Measurements from ENCODE around the gene SLC23A3.
"Not testable (repeated sequence)": the region's sequence is repeated elsewhere in the genome, so short reads cannot be mapped to it uniquely, and the experiment has no call there.

The SLC23A3 gene

DNA sequence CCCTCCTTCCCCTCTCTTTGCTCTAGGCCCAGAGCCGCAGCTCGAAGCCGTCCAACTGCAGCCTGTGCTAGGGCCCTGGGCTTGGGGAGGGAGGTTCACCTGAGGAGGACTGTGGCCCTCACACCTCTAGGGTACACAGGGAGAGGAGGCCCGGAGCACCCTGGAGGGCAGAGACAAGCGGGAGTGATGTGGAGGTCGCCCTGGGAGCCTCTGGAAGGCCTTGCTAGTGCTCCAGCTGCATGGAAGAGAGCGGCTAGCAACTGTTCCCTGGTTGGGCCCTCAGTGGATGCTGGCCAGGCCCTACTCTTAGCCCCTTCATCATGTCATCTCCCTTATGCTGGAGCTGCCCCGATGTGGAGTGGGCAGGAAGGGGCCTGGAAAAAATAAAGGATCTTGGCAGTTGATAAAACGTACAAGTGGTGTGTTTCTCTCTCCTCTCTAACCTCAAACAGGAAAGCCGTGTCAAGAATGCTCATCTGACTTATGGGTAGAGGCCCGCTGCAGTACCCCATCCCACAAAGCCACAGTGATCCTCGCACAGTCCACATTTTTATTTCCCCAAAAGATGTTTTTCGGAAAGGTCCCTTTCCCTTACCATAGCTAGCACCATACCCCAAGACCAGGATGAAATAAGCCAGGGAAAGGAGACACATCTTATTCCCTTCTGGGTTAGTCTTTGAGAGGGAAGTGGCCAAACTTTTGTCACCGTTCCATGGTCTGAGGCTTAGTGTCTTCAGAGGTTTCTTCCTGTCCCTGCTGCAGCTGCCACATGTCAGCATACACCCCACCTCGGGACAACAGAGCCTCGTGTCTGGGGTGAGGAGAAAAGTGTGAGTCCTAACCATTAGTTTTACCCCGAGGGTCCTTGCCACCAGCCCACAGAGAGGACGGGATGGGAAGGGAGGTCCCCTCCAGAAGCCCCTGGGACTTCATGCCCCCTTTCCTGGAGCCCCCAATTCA is 39.7 kb upstream of the SLC23A3 start:
- H3K9me3 Mint-ChIP-seq = peaks cover 1% of the 10 kb centered on the region
- peak overlapping the region; percentile 88 for H3K27ac Mint-ChIP-seq
- no peak overlapping the region for H3K4me3 Mint-ChIP-seq
- H3K27me3 Mint-ChIP-seq (ENCODE audit: low read depth) = no peaks in the 10 kb centered on the region
- H3K4me1 Mint-ChIP-seq (ENCODE audit: low read depth) = peaks cover 41% of the 10 kb centered on the region
- H3K36me3 Mint-ChIP-seq (ENCODE audit: low read depth) = peaks cover 27% of the 10 kb centered on the region

DNA sequence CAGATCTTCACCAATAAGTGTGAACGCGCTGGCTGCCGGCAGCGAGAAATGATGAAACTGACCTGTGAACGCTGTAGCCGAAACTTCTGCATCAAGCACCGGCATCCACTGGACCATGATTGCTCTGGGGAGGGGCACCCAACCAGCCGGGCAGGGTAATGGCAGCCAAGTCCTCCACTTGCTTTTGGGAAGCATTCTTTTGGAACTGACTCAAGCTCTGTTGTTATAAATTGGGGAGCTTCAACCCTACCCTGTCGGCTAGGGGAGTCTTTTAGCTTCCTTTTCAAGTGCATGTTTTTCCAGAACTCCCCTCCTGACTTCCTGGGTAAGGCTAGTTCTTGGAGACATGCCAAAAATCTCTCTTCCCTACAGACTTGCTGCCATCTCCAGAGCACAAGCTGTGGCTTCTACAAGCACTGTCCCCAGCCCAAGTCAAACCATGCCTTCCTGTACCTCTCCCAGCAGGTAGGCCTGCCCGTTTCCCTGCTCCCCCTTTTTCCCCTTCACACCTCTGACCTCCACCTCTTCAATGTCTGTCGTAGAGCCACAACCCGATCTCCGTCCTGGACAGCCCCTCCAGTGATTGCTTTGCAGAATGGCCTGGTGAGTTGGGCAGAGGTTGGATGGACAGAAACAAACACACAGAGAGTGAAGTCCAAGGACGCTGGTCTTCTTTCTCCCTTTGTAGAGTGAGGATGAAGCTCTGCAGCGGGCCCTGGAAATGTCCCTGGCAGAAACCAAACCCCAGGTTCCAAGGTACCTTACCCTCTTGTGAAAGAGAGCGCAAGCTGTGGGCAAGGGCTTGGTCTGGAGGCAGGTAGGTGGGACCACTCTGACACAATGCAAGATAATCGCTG is 38.3 kb upstream of the SLC23A3 start:
- H3K4me1 Mint-ChIP-seq (ENCODE audit: low read depth) = peaks cover 38% of the 10 kb centered on the region
- H3K27ac Mint-ChIP-seq = peak overlapping the region; percentile 73
- no peaks in the 10 kb centered on the region for H3K27me3 Mint-ChIP-seq (ENCODE audit: low read depth)
- H3K9me3 Mint-ChIP-seq = peaks cover 4% of the 10 kb centered on the region
- H3K4me3 Mint-ChIP-seq = peak overlapping the region; percentile 86
- peaks cover 17% of the 10 kb centered on the region for H3K36me3 Mint-ChIP-seq (ENCODE audit: low read depth)

DNA sequence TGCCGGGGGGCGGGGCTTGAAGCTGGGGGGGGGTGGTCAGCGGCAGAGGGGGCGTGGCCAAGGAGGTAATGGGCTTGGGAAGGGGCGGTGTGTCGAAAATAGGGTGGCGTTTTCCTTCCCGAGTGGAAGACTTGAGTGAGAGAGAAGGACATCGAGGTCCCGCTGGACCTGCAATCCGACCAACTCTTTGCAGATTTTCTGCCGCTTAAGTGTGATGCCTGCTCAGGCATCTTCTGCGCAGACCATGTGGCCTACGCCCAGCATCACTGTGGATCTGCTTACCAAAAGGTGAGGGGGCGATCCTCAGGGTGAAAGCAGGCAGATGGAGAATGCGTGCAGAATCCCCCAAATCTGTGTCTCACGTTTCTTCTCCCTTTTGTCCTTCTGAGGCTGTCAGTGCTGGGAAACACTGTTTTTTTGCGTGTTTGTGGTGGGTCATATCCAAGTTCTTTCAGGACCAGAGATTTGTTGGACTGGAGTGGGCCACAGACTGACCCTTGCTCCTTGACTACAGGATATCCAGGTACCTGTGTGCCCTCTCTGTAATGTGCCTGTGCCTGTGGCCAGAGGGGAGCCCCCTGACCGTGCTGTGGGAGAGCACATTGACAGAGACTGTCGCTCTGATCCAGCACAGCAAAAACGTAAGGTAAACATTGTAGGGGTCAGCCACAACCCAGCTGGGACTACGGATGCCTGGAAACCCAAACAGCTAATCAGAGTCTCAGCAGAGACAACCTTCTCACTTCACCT is 37.5 kb upstream of the SLC23A3 start:
- Mint-ChIP-seq H3K4me1 (ENCODE audit: low read depth) (peaks cover 38% of the 10 kb centered on the region), H3K27ac (peak overlapping the region; percentile 67), H3K4me3 (peak overlapping the region; percentile 86), H3K9me3 (peaks cover 4% of the 10 kb centered on the region), H3K27me3 (ENCODE audit: low read depth) (no peaks in the 10 kb centered on the region), H3K36me3 (ENCODE audit: low read depth) (peaks cover 17% of the 10 kb centered on the region)

DNA sequence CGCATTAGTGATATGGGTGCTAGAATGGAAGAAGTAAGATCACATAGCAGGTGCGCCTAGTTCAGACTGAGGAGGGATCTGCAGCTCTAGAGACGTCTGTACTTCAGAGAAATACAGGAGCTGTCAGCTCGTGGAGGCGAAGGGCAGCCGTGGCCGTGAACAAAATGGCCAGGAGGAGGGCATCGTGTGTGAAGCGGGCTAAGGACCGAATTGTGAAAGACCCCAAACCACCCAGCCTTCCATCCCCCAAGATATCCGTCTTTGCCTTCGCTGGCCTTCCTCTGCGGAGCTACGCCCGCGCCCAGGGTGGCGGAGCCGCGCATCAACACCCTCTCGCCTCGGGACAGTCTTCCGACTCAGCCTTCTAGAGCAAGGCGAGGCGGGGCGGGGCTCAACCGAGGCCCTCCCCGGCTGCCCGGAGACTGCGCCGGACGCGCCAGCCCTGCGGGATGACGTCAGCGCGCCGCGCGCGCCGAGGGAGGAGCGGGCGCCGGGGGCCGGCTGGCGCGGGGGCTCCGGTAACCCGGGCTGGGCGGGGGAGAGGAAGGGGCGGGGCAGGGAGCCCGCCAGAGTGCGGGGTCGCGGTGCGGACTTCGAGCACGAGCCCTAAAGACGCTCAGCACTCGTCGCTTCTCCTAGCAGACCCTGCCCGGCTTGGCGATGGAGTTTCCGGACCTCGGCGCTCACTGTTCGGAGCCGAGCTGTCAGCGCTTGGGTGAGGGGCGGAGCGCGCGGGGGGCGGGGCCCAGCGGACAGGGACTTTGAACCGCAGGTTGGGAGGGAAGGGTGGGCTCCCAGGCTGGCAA is 36.7 kb upstream of the SLC23A3 start, which contains the start of gene ZFAND2B:
TSS of gene ZFAND2B (plus strand) at position 455 of the 806 bp plus-strand sequence. CDS start at position 661, 206 bp downstream.
- Mint-ChIP-seq H3K36me3 (ENCODE audit: low read depth) (peaks cover 15% of the 10 kb centered on the region), H3K4me3 (peak within 1 kb of the TSS; percentile 86), H3K4me1 (ENCODE audit: low read depth) (peaks cover 35% of the 10 kb centered on the region), H3K27me3 (ENCODE audit: low read depth) (no peaks in the 10 kb centered on the region), H3K9me3 (peaks cover 4% of the 10 kb centered on the region), H3K27ac (peak within 1 kb of the TSS; percentile 94)

DNA sequence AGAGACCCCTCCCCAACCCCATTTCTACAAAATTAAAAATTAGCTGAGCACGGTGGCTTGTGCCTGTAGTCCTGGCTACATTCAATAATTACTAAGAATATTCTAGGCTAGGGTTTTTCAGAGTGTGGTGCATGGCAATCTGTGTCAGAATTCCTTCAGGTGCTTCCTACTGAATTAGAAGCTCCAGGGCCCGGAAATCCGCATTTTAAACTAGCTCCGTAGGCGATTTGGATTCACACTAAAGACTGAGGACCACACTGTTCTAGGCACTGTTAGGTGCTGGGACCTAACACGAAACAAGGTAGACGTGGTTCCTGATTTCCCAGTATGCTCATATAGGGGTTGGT is 36.1 kb upstream of the SLC23A3 start:
- Mint-ChIP-seq H3K27ac (peak overlapping the region; percentile 94), H3K9me3 (peaks cover 4% of the 10 kb centered on the region), H3K27me3 (ENCODE audit: low read depth) (no peaks in the 10 kb centered on the region), H3K36me3 (ENCODE audit: low read depth) (peaks cover 15% of the 10 kb centered on the region), H3K4me3 (peak overlapping the region; percentile 86), H3K4me1 (ENCODE audit: low read depth) (peaks cover 32% of the 10 kb centered on the region)

DNA sequence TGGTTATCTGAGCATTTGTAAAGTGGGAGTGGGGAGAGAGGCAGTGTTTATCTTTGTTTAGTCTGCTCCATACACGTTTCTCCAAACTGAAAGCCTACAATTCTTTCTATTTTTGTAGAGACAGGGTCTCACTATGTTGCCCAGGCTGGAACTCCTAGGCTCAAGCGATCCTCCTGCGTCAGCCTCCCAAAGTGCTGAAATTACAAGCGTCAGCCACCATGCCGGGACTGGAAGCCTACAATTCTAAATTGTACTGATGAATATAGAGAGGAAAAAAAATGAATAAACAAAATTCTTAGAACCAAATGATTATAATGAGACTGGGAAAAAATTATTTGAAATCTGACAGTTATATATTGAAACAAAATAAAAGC is 35.3 kb upstream of the SLC23A3 start:
- Mint-ChIP-seq H3K4me3 (no peak overlapping the region), H3K9me3 (peaks cover 4% of the 10 kb centered on the region), H3K4me1 (ENCODE audit: low read depth) (peaks cover 30% of the 10 kb centered on the region), H3K27ac (no peak overlapping the region), H3K36me3 (ENCODE audit: low read depth) (peaks cover 15% of the 10 kb centered on the region), H3K27me3 (ENCODE audit: low read depth) (no peaks in the 10 kb centered on the region)

DNA sequence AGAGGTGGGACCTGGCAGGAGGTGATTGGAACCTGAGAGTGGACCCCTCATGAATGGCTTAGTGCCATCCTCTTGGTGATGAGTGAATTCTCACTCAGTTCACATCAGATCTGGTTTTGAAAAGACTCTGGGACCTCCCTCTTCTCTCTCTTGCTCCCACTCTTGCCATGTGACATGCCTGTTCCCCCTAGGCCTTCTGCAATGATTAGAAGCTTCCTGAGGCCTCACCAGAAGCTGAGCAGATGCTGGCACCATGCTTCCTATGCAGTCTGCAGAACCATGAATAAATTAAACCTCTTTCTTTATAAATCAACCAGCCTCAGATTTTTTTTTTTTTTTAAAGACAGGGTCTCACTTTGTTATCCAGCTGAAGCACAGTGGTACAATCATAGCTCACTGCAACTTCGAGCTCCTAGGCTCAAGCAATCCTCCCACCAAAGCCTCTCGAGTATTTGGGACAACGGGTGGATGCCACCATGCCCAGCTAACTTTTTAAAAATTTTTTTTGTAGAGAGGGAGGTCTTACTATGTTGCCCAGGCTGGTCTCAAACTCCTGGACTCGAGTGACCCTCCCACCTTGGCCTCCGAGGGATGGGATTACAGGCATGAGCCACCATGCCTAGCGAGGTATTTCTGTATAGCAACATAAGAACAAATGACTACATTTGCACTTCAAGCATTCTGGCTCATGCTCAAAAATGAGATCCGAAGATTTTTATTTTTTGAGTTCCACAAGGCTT is 34.8 kb upstream of the SLC23A3 start:
- peaks cover 4% of the 10 kb centered on the region for H3K9me3 Mint-ChIP-seq
- no peaks in the 10 kb centered on the region for H3K27me3 Mint-ChIP-seq (ENCODE audit: low read depth)
- peaks cover 25% of the 10 kb centered on the region for H3K4me1 Mint-ChIP-seq (ENCODE audit: low read depth)
- no peak overlapping the region for H3K4me3 Mint-ChIP-seq
- H3K36me3 Mint-ChIP-seq (ENCODE audit: low read depth) = peaks cover 11% of the 10 kb centered on the region
- H3K27ac Mint-ChIP-seq = no peak overlapping the region

DNA sequence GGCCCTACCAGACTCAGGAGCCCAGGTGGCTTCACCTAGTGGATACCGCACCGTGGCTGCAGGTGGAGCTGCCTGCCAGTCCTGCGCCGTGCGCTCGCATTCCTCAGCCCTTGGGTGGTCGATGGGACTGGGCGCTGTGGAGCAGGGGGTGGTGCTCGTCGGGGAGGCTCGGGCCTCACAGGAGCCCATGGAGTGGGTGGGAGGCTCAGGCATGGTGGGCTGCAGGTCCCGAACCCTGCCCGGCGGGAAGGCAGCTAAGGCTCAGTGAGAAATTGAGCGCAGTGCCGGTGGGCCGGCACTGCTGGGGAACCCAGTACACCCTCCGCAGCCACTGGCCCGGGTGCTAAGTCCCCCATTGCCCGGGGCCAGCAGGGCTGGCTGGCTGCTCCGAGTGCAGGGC is 31.5 kb upstream of the SLC23A3 start:
- not testable (repeated sequence) for H3K36me3 Mint-ChIP-seq (ENCODE audit: low read depth); H3K4me1 Mint-ChIP-seq (ENCODE audit: low read depth); H3K27ac Mint-ChIP-seq; H3K4me3 Mint-ChIP-seq; H3K27me3 Mint-ChIP-seq (ENCODE audit: low read depth); H3K9me3 Mint-ChIP-seq

DNA sequence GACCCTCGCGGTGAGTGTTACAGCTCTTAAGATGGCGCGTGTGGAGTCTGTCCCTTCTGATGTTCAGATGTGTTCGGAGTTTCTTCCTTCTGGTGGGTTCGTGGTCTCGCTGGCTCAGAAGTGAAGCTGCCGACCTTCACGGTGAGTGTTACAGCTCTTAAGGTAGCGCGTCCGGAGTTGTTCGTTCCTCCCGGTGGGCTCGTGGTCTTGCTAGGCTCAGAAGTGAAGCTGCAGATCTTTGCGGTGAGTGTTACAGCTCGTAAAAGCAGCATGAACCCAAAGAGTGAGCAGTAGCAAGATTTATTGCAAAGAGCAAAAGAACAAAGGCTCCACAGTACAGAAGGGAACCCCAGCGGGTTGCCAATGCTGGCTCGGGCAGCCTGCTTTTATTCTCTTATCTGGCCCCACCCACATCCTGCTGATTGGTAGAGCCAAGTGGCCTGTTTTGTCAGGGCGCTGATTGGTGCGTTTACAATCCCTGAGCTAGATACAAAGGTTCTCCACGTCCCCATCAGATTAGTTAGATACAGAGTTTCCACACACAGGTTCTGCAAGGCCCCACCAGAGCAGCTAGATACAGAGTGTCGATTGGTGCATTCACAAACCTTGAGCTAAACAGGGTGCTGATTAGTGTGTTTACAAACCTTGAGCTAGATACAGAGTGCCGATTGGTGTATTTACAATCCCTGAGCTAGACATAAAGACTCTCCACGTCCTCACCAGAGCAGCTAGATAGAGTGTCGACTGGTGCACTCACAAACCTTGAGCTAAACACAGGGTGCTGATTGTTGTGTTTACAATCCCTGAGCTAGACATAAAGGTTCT is 30.9 kb upstream of the SLC23A3 start:
- H3K36me3 Mint-ChIP-seq (ENCODE audit: low read depth); H3K27me3 Mint-ChIP-seq (ENCODE audit: low read depth); H3K9me3 Mint-ChIP-seq; H3K4me1 Mint-ChIP-seq (ENCODE audit: low read depth): not testable (repeated sequence)
- H3K4me3 Mint-ChIP-seq = peak overlapping the region; percentile 70
- peak overlapping the region; percentile 53 for H3K27ac Mint-ChIP-seq

DNA sequence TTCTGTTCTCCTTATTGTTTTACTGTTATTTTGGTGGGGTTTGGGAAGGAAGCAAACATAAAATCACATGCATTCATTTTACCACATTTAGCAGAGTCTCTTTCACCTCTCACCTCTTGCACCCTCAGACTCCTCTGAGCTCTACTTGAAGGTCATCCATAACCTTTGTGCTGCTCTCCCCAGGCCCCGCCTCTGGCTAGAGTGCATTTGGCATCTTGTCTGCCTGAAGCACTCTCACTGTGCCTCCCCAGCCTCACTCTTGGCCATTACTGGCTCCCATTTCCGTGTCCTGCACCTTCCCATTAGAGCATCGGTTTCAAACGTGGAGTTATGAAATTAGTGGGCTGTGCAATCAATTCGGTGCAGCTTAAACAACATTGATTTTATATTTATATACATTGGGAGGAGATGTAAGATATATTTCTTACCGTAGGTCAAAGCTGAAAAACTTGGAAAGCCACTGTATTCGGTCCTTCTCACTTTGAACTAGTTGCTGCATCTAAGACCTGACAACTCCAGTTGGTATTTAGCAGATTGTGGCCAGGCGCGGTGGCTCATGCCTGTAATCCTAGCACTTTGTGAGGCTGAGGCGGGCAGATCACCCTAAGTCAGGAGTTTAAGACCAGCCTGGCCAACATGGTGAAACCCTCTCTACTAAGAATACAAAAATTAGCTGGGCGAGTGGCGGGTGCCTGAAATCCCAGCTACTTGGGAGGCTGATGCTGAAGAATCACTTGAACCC is 29.8 kb upstream of the SLC23A3 start:
- Mint-ChIP-seq H3K27ac (no peak overlapping the region), H3K4me1 (ENCODE audit: low read depth) (peaks cover 4% of the 10 kb centered on the region), H3K27me3 (ENCODE audit: low read depth) (peaks cover 5% of the 10 kb centered on the region), H3K36me3 (ENCODE audit: low read depth) (no peaks in the 10 kb centered on the region), H3K9me3 (peaks cover 4% of the 10 kb centered on the region), H3K4me3 (no peak overlapping the region)

DNA sequence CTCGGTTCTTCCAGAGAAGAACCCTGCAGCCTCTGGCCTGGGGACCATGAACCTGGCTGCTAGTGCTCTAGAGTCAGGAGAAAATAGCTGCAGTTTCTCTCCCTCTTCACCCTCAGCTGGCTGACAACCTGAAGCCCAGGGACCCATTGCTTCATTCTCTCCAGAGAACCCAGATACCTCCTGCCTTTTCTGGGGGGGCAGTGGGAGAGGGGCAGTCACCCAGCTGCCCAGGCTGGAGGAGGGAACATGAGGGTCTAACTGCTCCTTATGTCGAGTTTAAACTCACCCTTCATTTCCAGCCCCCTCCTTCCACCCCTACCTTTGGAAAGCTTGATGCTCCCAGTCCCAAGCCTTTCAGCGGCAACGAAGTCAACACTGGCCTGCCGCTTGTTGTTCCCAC is 29.1 kb upstream of the SLC23A3 start:
- no peaks in the 10 kb centered on the region for H3K36me3 Mint-ChIP-seq (ENCODE audit: low read depth)
- no peak overlapping the region for H3K4me3 Mint-ChIP-seq
- H3K9me3 Mint-ChIP-seq = no peaks in the 10 kb centered on the region
- peaks cover 5% of the 10 kb centered on the region for H3K27me3 Mint-ChIP-seq (ENCODE audit: low read depth)
- no peak overlapping the region for H3K27ac Mint-ChIP-seq
- peaks cover 4% of the 10 kb centered on the region for H3K4me1 Mint-ChIP-seq (ENCODE audit: low read depth)

DNA sequence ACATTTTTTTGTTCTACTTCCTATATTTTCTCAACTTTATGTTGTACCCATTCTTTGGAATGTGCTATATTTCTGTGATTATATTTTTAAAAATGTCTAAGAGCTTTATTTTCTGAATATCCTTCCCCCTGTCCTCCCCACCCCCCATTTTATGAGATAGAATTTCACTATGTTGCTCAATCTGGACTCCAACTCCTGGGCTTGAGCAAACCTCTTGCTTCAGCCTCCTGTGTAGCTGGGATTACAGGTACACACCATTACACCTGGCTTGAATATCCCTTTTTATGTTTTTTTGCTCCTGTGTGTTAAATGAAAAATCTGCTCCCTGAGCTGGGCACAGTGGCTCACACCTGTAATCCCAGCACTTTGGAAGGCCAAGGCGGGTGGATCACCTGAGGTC is 27.6 kb upstream of the SLC23A3 start:
- Mint-ChIP-seq H3K4me3 (no peak overlapping the region), H3K27me3 (ENCODE audit: low read depth) (peaks cover 5% of the 10 kb centered on the region), H3K4me1 (ENCODE audit: low read depth) (peaks cover 4% of the 10 kb centered on the region), H3K36me3 (ENCODE audit: low read depth) (no peaks in the 10 kb centered on the region), H3K27ac (no peak overlapping the region), H3K9me3 (no peaks in the 10 kb centered on the region)
